ENCODE measurements around the gene PNPO. TPM values are rescaled to one million over a fixed set of nuclear protein-coding genes. Genes with fewer than 3 reads are reported as not detected.

The PNPO gene
- total RNA-seq, 1 experiment from 2014 or later = 110 TPM

DNA sequence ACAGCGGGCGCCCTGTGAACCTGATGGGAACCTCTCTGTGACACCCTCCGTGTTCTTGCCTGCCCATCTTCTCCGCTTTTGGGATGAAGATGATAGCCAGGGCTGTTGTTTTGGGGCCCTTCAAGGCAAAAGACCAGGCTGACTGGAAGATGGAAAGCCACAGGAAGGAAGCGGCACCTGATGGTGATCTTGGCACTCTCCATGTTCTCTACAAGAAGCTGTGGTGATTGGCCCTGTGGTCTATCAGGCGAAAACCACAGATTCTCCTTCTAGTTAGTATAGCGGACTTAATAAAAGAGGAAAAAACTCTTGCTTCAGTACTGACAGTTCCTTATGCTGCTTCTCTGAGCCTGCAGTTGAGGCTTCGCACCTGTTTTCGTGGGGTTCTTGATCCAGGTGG is 40.1 kb downstream of the PNPO start:
- Mint-ChIP-seq H3K36me3 (ENCODE audit: insufficient read depth, unreplicated experiment) (peaks cover 63% of the 10 kb centered on the region), H3K4me3 (ENCODE audit: unreplicated experiment) (no peak overlapping the region), H3K27ac (ENCODE audit: unreplicated experiment) (no peak overlapping the region), H3K9me3 (ENCODE audit: unreplicated experiment) (no peaks in the 10 kb centered on the region), H3K27me3 (ENCODE audit: insufficient read depth, unreplicated experiment) (no peaks in the 10 kb centered on the region), H3K4me1 (ENCODE audit: low read depth, unreplicated experiment) (no peaks in the 10 kb centered on the region)
- no peaks in the 10 kb centered on the region for H3K27me3 ChIP-seq (replicated peaks; ENCODE audit: control insufficient read depth, insufficient read depth, low read length)
- H3K4me1 ChIP-seq = no peaks in the 10 kb centered on the region
- BruUV-seq (replicated peaks) = no TSS peak
- H3K4me3 ChIP-seq (ENCODE audit: low read depth, low read length) = no peak overlapping the region
- ChIA-PET CTCF (interaction anchor here (0.9 to 2.0 kb wide), 6 partner anchors 11 to 40 kb away, joined by 3 to 10 read pairs (median 4); partner anchors contain the start of genes CDK5RAP3 and PNPO), POLR2A (no interaction called here)
- no peak for TF ChIP-seq CTCF (IDR thresholded peaks at IDR 0.05; ENCODE audit: insufficient read depth in 1 of 2, low read depth in 1 of 2, low read length in 1 of 2, severe bottlenecking in 1 of 2, unreplicated experiment in 1 of 2)
- intact Hi-C loops (cut with micrococcal nuclease; ENCODE audit: unreplicated experiment) = loop anchor here (5.0 kb wide), 1 partner anchor 34 kb away; no protein-coding TSS in a partner anchor
- no peak for DNase-seq
- H3K9me3 ChIP-seq = no peaks in the 10 kb centered on the region
- peaks cover 27% of the 10 kb centered on the region for H3K36me3 ChIP-seq (ENCODE audit: control insufficient read depth, insufficient read depth, low read length)

GRCh38 chr17:47982091-47982617 is 40.8 kb downstream of the PNPO start:
- no TSS peak for BruUV-seq (replicated peaks)
- H3K9me3 ChIP-seq = no peaks in the 10 kb centered on the region
- H3K27me3 ChIP-seq (replicated peaks; ENCODE audit: control insufficient read depth, insufficient read depth, low read length) = no peaks in the 10 kb centered on the region
- peaks cover under 1% of the 10 kb centered on the region for H3K4me1 Mint-ChIP-seq (ENCODE audit: low read depth, unreplicated experiment)
- CTCF ChIA-PET = interaction anchor here (0.9 to 2.0 kb wide), 5 partner anchors 11 to 41 kb away, joined by 3 to 10 read pairs (median 4); partner anchors contain the start of genes CDK5RAP3 and PNPO
- intact Hi-C loops (cut with micrococcal nuclease; ENCODE audit: unreplicated experiment) = loop anchor here (5.0 kb wide), 1 partner anchor 35 kb away; no protein-coding TSS in a partner anchor
- DNase-seq = no peak
- H3K36me3 Mint-ChIP-seq (ENCODE audit: insufficient read depth, unreplicated experiment) = peaks cover 56% of the 10 kb centered on the region
- no peaks in the 10 kb centered on the region for H3K4me1 ChIP-seq
- no peak overlapping the region for H3K4me3 Mint-ChIP-seq (ENCODE audit: unreplicated experiment)
- no peaks in the 10 kb centered on the region for H3K9me3 Mint-ChIP-seq (ENCODE audit: unreplicated experiment)
- no peaks in the 10 kb centered on the region for H3K27me3 Mint-ChIP-seq (ENCODE audit: insufficient read depth, unreplicated experiment)
- H3K27ac Mint-ChIP-seq (ENCODE audit: unreplicated experiment) = no peak overlapping the region
- TF ChIP-seq CTCF (IDR thresholded peaks at IDR 0.05; ENCODE audit: insufficient read depth in 1 of 2, low read depth in 1 of 2, low read length in 1 of 2, severe bottlenecking in 1 of 2, unreplicated experiment in 1 of 2) = no peak
- POLR2A ChIA-PET = no interaction called here
- H3K36me3 ChIP-seq (ENCODE audit: control insufficient read depth, insufficient read depth, low read length) = peaks cover 27% of the 10 kb centered on the region
- H3K4me3 ChIP-seq (ENCODE audit: low read depth, low read length) = no peak overlapping the region

DNA sequence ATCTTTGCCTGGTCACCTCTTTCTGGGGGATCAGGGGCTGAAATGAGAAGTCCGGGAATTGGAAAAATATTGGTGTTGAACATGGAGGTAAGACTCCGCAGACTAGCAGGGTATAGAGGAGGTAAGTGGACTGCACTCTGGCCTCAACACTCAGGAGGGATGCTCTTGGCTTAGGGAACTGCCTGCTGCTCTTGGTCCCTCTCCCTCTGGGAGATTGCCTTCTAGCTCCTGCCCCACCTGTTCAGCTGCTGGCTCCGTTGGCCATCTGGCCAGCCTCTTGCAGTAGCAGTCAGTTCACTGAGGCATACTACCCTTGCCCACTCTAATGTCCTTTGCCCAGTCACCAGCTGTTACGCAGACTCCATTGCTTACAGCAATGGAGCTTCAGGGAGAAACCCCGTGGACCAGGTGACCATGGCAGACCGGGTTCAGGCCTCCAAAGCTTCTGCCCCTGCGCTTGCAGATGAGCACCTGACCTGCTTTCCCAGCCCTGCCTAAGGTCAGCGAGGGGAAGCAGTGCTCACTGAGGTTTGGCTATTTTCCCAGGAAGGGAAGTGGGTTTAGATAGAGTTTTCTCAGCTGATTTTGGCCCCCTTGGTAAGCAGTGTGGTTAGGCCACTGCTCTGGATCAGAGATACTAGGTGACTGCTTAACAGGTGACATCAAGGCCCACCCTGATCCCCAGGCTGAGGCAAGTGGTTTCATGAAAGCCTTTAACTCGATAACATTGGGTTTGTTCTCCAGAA is 41.4 kb downstream of the PNPO start:
- Mint-ChIP-seq H3K9me3 (ENCODE audit: unreplicated experiment) (no peaks in the 10 kb centered on the region), H3K4me1 (ENCODE audit: low read depth, unreplicated experiment) (peaks cover 7% of the 10 kb centered on the region), H3K27ac (ENCODE audit: unreplicated experiment) (no peak overlapping the region), H3K36me3 (ENCODE audit: insufficient read depth, unreplicated experiment) (peaks cover 49% of the 10 kb centered on the region), H3K27me3 (ENCODE audit: insufficient read depth, unreplicated experiment) (no peaks in the 10 kb centered on the region), H3K4me3 (ENCODE audit: unreplicated experiment) (no peak overlapping the region)
- ChIA-PET CTCF (interaction anchor here (0.6 to 1.8 kb wide), 4 partner anchors 29 to 166 kb away, joined by 4 to 6 read pairs (median 4); no protein-coding TSS in a partner anchor), POLR2A (no interaction called here)
- no peaks in the 10 kb centered on the region for H3K9me3 ChIP-seq
- no peak overlapping the region for H3K4me3 ChIP-seq (ENCODE audit: low read depth, low read length)
- BruUV-seq (replicated peaks) = no TSS peak
- intact Hi-C loops (cut with micrococcal nuclease; ENCODE audit: unreplicated experiment) = loop anchor here (5.0 kb wide), 1 partner anchor 36 kb away; no protein-coding TSS in a partner anchor
- TF ChIP-seq CTCF (IDR thresholded peaks at IDR 0.05; ENCODE audit: insufficient read depth in 1 of 2, low read depth in 1 of 2, low read length in 1 of 2, severe bottlenecking in 1 of 2, unreplicated experiment in 1 of 2) = no peak
- no peaks in the 10 kb centered on the region for H3K4me1 ChIP-seq
- peaks cover 26% of the 10 kb centered on the region for H3K36me3 ChIP-seq (ENCODE audit: control insufficient read depth, insufficient read depth, low read length)
- H3K27me3 ChIP-seq (replicated peaks; ENCODE audit: control insufficient read depth, insufficient read depth, low read length) = no peaks in the 10 kb centered on the region
- no peak for DNase-seq

Data from Caco-2 (cell line).